Stomach (tissue), 4 donors: ENCODE data around the gene EDA.

Source experiments
- EP300 ChIP-seq: sonication (generic); formaldehyde crosslinking; IDR thresholded peaks from one replicate; pipeline ENCODE4 v1.6.1; 2017; ENCODE audit warnings: antibody characterized with exemption
- POLR2AphosphoS5 ChIP-seq, 3 donors: sonication (generic); formaldehyde crosslinking; IDR thresholded peaks; one replicate each; pipeline ENCODE4 v1.6.1; 2016; ENCODE audit warnings: antibody characterized with exemption in 3 of 3
- TF ChIP-seq, protein P1 (sequence below), 7 experiments: fragments of 450-650 bp in 4 of 7; fragments of 200-600 bp in 3 of 7; sonication (generic) in 3 of 7; IDR thresholded peaks; one replicate each; pipeline ENCODE4 v1.5.1; 2016 to 2019; ENCODE audit warnings: antibody characterized with exemption in 7 of 7, control low read depth in 2 of 7, mild to moderate bottlenecking in 1 of 7

DNA sequence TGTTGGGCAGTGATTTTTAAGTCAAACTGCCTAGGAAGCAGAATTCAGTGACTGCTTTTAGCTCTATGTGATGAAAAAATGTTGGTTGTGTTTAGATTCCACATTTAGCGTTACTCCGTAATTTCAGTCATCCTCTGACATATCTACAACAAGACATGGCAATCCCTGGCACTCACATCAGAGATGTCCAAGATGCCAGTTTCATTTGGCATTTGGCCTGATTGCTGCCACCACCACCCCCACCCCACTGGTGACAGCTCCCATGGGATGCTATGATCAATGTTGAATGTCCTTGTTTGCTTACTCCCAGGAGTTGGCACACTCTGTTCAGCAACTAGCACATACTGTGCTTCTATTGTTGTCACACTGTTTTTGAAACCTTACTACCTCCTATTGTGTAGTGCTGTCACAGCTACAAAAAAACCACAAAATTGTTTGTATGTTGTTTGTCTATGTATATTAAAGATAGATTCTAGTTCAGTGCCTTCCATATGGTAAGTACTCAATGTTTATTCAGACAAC, 332.4 kb downstream of the EDA start:
- no peak for TF ChIP-seq POLR2AphosphoS5 (IDR thresholded peaks at IDR 0.05)
- TF ChIP-seq, protein P1, sequence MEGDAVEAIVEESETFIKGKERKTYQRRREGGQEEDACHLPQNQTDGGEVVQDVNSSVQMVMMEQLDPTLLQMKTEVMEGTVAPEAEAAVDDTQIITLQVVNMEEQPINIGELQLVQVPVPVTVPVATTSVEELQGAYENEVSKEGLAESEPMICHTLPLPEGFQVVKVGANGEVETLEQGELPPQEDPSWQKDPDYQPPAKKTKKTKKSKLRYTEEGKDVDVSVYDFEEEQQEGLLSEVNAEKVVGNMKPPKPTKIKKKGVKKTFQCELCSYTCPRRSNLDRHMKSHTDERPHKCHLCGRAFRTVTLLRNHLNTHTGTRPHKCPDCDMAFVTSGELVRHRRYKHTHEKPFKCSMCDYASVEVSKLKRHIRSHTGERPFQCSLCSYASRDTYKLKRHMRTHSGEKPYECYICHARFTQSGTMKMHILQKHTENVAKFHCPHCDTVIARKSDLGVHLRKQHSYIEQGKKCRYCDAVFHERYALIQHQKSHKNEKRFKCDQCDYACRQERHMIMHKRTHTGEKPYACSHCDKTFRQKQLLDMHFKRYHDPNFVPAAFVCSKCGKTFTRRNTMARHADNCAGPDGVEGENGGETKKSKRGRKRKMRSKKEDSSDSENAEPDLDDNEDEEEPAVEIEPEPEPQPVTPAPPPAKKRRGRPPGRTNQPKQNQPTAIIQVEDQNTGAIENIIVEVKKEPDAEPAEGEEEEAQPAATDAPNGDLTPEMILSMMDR (IDR thresholded peaks at IDR 0.05) = no peak
- TF ChIP-seq EP300 = no peak
